GM12801 (cell line): Measurements from ENCODE around the gene NTHL1.

Experiments
- CTCF ChIP-seq: IDR thresholded peaks from one replicate; pipeline ENCODE4 v1.5.1; 2011; ENCODE audit warnings: control low read depth; ENCODE audit not compliant: insufficient read length; ENCODE audit errors: extremely low read depth

NTHL1 gene

DNA sequence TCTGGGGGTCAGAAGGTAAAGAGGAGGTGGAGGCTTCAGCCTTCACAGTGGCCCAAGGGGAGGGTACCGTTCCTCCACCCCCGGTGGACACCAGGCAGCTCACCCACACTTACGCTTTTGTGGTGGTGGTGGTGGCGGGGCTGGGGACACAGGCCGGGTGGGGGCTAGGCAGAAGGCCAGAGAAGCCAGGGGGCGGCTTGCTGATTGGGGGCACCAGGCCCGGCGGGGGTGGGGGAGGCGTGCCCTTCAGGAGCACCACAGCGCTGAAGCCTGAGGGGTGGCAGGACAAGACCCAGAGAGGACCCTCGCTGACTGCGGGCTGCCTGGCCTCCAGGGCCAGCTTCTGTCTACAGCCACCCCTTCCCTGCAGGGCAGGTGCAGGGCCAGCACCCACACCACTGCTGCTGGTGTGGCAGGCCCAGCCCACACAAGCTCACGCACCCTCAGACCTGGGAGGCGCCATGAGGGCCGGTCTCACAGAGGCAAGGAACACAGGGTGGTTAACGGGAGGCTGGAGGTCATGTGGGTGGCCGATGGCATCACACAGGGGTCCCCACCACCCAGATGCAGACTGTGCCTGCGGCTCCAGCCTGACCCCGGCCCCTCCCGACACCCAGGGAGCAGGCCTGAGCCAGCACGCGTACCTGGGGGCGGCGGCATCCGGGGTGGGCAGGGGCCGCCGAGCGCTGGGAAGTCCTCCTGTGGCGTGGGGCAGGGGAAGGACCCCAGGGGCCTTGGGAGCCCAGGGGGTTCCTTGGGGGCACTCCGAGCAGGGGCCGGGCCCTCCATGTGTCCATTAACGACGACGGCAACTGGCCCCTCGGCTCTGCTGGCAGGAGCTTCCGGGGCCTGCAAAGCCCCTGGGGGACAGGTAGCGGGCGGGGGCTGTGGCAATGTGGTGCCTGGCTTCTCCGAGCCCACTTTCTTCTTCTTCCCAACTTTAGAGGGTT, 48.5 kb downstream of the NTHL1 start:
- no peak for TF ChIP-seq CTCF

- TF ChIP-seq CTCF = no peak
Observed at GRCh38 chr16:1998360-1998835, 49.2 kb downstream of the NTHL1 start.

- TF ChIP-seq CTCF = no peak
Observed at GRCh38 chr16:1997494-1998359, 49.9 kb downstream of the NTHL1 start.

DNA sequence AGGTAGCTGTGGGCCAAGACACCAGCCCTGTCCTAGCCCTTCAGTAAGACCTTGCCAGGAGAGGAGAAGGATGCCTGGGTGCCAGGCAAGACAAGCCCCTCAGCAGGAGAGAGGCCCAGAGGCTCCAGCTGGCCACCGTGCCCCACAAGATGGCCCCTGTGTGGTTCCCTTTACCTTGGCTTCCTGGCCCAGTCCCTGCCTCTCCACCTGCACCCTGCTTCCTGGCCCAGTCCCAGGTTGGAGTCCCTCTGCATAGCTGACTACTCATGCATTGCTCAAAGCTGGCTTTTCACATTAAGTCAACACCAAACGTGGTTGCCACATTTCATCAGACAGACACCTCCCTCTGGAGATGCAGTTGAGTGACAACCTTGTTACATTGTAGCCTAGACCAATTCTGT, 53.9 kb downstream of the NTHL1 start:
- no peak for TF ChIP-seq CTCF

DNA sequence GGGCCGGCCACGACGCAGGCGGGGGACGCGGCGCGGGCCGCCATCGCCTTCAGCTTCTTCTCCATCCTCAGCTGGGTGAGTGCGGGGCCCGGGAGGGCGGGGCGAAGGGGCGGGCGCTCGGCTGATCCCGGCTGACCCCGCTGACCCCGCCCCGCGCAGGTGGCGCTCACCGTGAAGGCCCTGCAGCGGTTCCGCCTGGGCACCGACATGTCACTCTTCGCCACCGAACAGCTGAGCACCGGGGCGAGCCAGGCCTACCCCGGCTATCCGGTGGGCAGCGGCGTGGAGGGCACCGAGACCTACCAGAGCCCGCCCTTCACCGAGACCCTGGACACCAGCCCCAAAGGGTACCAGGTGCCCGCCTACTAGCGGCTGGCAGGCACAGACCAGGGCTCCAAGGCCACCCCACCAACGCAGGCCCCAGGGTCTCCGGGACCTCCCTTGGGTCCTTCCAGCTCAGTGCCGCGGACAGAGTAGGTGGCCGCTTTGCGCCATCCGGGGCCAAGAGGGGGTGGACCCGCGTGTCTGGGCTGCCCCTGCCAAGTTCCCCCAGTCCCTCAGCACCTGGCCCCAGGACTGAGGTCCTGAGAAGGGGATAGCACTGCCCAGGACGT, 54.8 kb downstream of the NTHL1 start:
- no peak for TF ChIP-seq CTCF

GRCh38 chr16:1991948-1992703, 55.5 kb downstream of the NTHL1 start:
- no peak for TF ChIP-seq CTCF
